BJ (cell line): ENCODE measurements around the gene KRT33A. TPM values are rescaled to one million over a fixed set of nuclear protein-coding genes. Genes with fewer than 3 reads are reported as not detected.
"Not testable (repeated sequence)": the region's sequence is repeated elsewhere in the genome, so short reads cannot be mapped to it uniquely, and the experiment has no call there.

Experiments used
- CTCF ChIA-PET: fragments of 350-600 bp; formaldehyde crosslinking; extraction: SDS; loops from one replicate; lab custom pipeline; 2021; ENCODE audit warnings: antibody characterized with exemption, inconsistent platforms; lab: Yijun Ruan, JAX
- POLR2A ChIA-PET: fragments of 300-600 bp; sonication (Branson Sonifier 250); formaldehyde crosslinking; extraction: SDS; loops from one replicate; lab custom pipeline; 2021; ENCODE audit warnings: antibody characterized with exemption; lab: Charles Lee
- DNase-seq: peaks from one replicate; pipeline ENCODE4 v3.0.0-alpha.2; 2011; ENCODE audit warnings: low read depth
- H3K27me3 ChIP-seq: 2 replicates; pipeline ENCODE4 v1.6.0; 2011; ENCODE audit warnings: low read length; ENCODE audit not compliant: control insufficient read depth, insufficient read depth
- H3K36me3 ChIP-seq: 2 replicates; pipeline ENCODE4 v1.5.1; 2011; ENCODE audit warnings: low read length; ENCODE audit not compliant: control insufficient read depth, insufficient read depth
- H3K4me3 ChIP-seq: 2 replicates; pipeline ENCODE4 v1.5.1; 2011; ENCODE audit warnings: low read depth, mild to moderate bottlenecking, control low read depth, low read length
- CTCF ChIP-seq: IDR thresholded peaks from 2 replicates; pipeline ENCODE4 v1.5.1; 2011; ENCODE audit warnings: low read depth, mild to moderate bottlenecking, control low read depth, inconsistent platforms, low read length, moderate library complexity; ENCODE audit not compliant: insufficient read depth
- polyA minus RNA-seq: library from RNA; depleted of rRNA, polyadenylated mRNA; stranded (reverse); fragments of >200 nt; gene quantifications from 2 replicates; pipeline ENCODE4 v1.2.3, GENCODE V29; 2011; rRNA and poly(A)+ RNA removed
- polyA plus RNA-seq: library from polyadenylated mRNA; depleted of rRNA; stranded (reverse); fragments of >200 nt; gene quantifications from 2 replicates; pipeline ENCODE4 v1.2.3, GENCODE V29; 2011; rRNA removed

The KRT33A gene
- not detected in 2 replicates for polyA plus RNA-seq
- not detected in 2 replicates for polyA minus RNA-seq

DNA sequence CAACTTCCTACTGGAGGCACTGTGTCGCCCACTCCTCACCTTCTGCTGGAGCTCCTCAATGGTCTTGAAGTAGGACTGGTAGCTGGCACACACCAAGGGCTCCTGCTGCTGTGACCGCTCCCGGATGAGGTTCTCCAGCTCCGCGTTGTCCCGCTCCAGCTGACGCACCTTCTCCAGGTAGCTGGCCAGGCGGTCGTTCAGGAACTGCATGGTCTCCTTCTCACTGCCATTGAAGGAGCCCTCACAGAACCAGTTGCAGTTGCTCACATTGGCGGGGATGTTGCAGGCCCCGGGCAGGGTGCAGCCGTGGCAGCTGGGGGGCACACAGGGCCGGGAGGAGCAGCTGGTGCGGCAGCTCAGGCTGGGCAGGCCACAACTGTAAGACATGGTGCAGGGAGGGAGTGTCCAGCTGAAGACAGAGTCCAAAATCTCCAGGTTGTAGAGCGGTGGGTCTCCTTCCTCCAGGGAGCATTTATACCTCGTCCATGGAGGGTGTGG is at the start of gene KRT33A:
TSS of gene KRT33A (minus strand) at position 448 of the 498 bp plus-strand sequence. CDS start at position 387, 61 bp downstream.
- POLR2A ChIA-PET, DNase-seq, H3K4me3 ChIP-seq, H3K36me3 ChIP-seq, H3K27me3 ChIP-seq: not testable (repeated sequence)
- CTCF ChIA-PET = interaction anchor here (0.9 to 1.4 kb wide), 3 partner anchors 28 to 199 kb away, joined by 3 to 5 read pairs (median 4); no protein-coding TSS in a partner anchor

DNA sequence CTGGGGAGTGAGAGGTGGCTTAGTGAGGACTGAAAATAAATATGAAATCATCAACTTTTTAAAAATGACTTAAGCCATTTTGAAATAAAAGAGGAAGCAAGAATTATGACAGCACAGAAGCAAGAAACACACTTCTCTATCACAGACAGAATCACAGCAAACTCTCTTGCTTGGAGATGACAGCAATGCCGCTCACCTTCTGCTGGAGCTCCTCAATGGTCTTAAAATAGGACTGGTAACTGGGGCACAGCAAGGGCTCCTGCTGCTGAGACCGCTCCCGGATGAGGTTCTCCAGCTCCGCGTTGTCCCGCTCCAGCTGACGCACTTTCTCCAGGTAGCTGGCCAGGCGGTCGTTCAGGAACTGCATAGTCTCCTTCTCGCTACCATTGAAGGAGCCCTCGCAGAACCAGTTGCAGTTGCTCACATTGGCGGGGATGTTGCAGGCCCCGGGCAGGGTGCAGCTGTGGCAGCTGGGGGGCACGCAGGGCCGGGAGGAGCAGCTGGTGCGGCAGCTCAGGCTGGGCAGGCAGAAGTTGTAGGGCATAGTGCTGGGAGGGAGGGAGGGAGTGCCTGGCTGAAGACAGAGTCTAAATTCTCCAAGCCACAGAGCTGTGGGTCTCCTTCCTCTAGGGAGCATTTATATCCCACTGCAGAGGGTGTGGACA is 46.5 kb upstream of the KRT33A start, which contains the start of gene KRT31:
TSS of gene KRT31 (minus strand) at position 613 of the 665 bp plus-strand sequence. CDS start at position 544, 69 bp downstream.
- no peak for TF ChIP-seq CTCF
- H3K36me3 ChIP-seq = no peaks in the 10 kb centered on the region
- no peak for DNase-seq
- CTCF ChIA-PET = no interaction called here
- POLR2A ChIA-PET = no interaction called here
- no peak within 1 kb of the TSS for H3K4me3 ChIP-seq
- H3K27me3 ChIP-seq = no peaks in the 10 kb centered on the region

- POLR2A ChIA-PET = no interaction called here
- CTCF ChIA-PET = no interaction called here
Observed at GRCh38 chr17:41396340-41396739, 45.7 kb upstream of the KRT33A start.

DNA sequence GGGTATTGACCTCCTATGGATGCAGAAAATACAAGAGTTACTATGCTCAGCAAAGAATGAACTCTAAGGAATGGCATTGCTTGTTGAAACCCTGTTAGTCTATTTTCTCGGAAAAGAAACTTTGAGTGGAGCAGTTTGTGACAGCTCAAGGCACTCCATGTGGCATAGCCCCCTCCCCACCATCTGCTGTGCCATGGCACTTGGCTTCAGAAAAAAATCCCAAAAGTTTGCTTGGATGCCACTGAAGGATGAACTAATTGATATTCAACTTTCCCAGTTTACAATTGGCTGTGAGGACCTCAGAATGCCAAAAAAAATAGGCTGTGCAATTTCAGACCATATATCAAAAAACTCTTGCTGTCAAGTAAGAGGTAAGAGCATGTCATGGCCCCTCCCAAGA is 45.0 kb upstream of the KRT33A start:
- no peaks in the 10 kb centered on the region for H3K36me3 ChIP-seq
- POLR2A ChIA-PET = no interaction called here
- no peak for TF ChIP-seq CTCF
- CTCF ChIA-PET = no interaction called here
- no peak for DNase-seq
- no peak overlapping the region for H3K4me3 ChIP-seq
- H3K27me3 ChIP-seq = no peaks in the 10 kb centered on the region

More at GRCh38 chr17:41396340-41396739, 45.7 kb upstream of the KRT33A start:
- H3K36me3 ChIP-seq = no peaks in the 10 kb centered on the region
- no peaks in the 10 kb centered on the region for H3K27me3 ChIP-seq
- DNase-seq = no peak
- no peak overlapping the region for H3K4me3 ChIP-seq
- no peak for TF ChIP-seq CTCF

- H3K27me3 ChIP-seq, H3K4me3 ChIP-seq, DNase-seq, CTCF ChIA-PET, POLR2A ChIA-PET, H3K36me3 ChIP-seq: not testable (repeated sequence)
Observed at GRCh38 chr17:41395044-41395443, 44.4 kb upstream of the KRT33A start.

- POLR2A ChIA-PET = no interaction called here
Observed at GRCh38 chr17:41394254-41394996, 43.8 kb upstream of the KRT33A start.

More at GRCh38 chr17:41394254-41394996, 43.8 kb upstream of the KRT33A start:
- CTCF ChIA-PET = no interaction called here
- DNase-seq = no peak
- Histone ChIP-seq H3K27me3 (no peaks in the 10 kb centered on the region), H3K4me3 (no peak overlapping the region), H3K36me3 (no peaks in the 10 kb centered on the region)
- TF ChIP-seq CTCF = no peak
